ENCODE results near the gene HSPB8. TPM values are rescaled to one million over a fixed set of nuclear protein-coding genes. Genes with fewer than 3 reads are reported as not detected.
A peak's percentile ranks its signal among the peaks of the same experiment; 100 is the strongest.
"Not testable (repeated sequence)": the region's sequence is repeated elsewhere in the genome, so short reads cannot be mapped to it uniquely, and the experiment has no call there.

HSPB8 gene
- total RNA-seq, 1 experiment from 2014 or later, result 15.8 TPM

GRCh38 chr12:119206348-119207062 is 27.8 kb downstream of the HSPB8 start:
- Histone ChIP-seq H3K4me3 (ENCODE audit: insufficient read depth, low read depth, low read length) (no peak overlapping the region), H3K36me3 (replicated peaks; ENCODE audit: control insufficient read depth, insufficient read depth, low read length) (no peaks in the 10 kb centered on the region), H3K27me3 (ENCODE audit: control insufficient read depth, insufficient read depth, low read length) (no peaks in the 10 kb centered on the region)
- DNase-seq, result no peak

GRCh38 chr12:119207063-119207560 is 28.4 kb downstream of the HSPB8 start:
- no peak for DNase-seq
- H3K4me3 ChIP-seq (ENCODE audit: insufficient read depth, low read depth, low read length), result no peak overlapping the region
- H3K27me3 ChIP-seq (ENCODE audit: control insufficient read depth, insufficient read depth, low read length), result no peaks in the 10 kb centered on the region
- H3K36me3 ChIP-seq (replicated peaks; ENCODE audit: control insufficient read depth, insufficient read depth, low read length), result no peaks in the 10 kb centered on the region

- no peak for DNase-seq
- no peaks in the 10 kb centered on the region for H3K27me3 ChIP-seq (ENCODE audit: control insufficient read depth, insufficient read depth, low read length)
- no peak overlapping the region for H3K4me3 ChIP-seq (ENCODE audit: insufficient read depth, low read depth, low read length)
- H3K36me3 ChIP-seq (replicated peaks; ENCODE audit: control insufficient read depth, insufficient read depth, low read length), result no peaks in the 10 kb centered on the region
These were observed 29.9 kb downstream of the HSPB8 start for GRCh38 chr12:119208626-119209061.

GRCh38 chr12:119211884-119212283 is 33.2 kb downstream of the HSPB8 start:
- H3K27me3 ChIP-seq (ENCODE audit: control insufficient read depth, insufficient read depth, low read length), result no peaks in the 10 kb centered on the region

GRCh38 chr12:119216084-119216483 is 37.4 kb downstream of the HSPB8 start:
- DNase-seq, result no peak
- H3K4me3 ChIP-seq (ENCODE audit: insufficient read depth, low read depth, low read length), result no peak overlapping the region
- no peaks in the 10 kb centered on the region for H3K27me3 ChIP-seq (ENCODE audit: control insufficient read depth, insufficient read depth, low read length)
- H3K36me3 ChIP-seq (replicated peaks; ENCODE audit: control insufficient read depth, insufficient read depth, low read length), result no peaks in the 10 kb centered on the region

More at GRCh38 chr12:119211884-119212283, 33.2 kb downstream of the HSPB8 start:
- no peak for DNase-seq
- Histone ChIP-seq H3K36me3 (replicated peaks; ENCODE audit: control insufficient read depth, insufficient read depth, low read length) (no peaks in the 10 kb centered on the region), H3K4me3 (ENCODE audit: insufficient read depth, low read depth, low read length) (no peak overlapping the region)

DNA sequence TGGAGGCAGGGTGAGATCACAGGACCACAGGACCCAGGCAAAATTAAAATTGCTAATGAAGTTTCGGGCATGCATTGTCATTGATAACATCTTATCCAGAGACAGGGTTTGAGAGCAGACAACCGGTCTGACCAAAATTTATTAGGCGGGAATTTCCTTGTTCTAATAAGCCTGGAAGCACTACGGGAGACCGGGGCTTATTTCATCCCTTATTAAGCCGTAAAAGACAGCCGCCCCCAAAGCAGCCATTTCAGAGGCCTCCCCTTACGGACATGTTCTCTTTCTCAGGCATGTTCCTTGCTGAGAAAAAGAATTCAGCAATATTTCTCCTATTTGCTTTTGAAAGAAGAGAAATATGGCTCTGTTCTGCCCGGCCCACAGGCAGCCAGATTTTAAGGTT is 40.1 kb downstream of the HSPB8 start:
- not testable (repeated sequence) for DNase-seq; H3K27me3 ChIP-seq (ENCODE audit: control insufficient read depth, insufficient read depth, low read length); H3K4me3 ChIP-seq (ENCODE audit: insufficient read depth, low read depth, low read length); H3K36me3 ChIP-seq (replicated peaks; ENCODE audit: control insufficient read depth, insufficient read depth, low read length)

DNA sequence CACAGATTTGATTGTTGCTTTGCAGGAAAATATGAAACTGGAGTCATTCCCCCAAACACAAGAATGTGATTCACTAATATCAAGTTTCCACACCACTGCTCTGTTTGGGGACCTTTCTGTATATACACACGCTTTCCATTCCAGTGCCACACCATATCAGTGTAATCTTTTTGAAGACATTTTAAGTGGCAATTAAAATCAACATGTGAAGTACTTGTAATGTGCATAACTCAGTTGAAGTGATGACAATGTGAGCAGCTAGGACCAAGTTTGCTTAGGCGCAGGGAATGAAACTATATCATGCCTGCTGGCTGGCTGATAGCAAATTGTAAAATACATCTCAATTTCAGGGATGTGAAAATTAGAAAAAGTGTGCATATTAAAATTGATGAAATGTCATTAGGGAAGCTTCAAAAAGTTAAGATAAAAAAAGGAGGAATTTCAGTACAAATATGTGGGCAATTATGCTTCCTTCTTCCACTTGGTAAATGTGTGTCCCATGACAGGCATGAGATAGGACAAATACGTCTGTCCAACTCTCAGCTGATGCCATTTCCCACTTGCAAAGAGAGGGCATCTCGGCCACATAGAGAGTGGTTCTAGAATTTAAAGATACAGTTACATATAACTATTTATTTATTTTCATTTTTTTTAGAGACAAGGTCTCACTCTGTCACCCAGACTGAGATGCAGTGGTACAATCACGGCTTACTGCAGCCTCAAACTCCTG is 43.7 kb downstream of the HSPB8 start:
- DNase-seq, result no peak
- no peaks in the 10 kb centered on the region for H3K36me3 ChIP-seq (replicated peaks; ENCODE audit: control insufficient read depth, insufficient read depth, low read length)

GRCh38 chr12:119225454-119225853 is 46.7 kb downstream of the HSPB8 start:
- Histone ChIP-seq H3K4me3 (ENCODE audit: insufficient read depth, low read depth, low read length) (no peak overlapping the region), H3K27me3 (ENCODE audit: control insufficient read depth, insufficient read depth, low read length) (no peaks in the 10 kb centered on the region), H3K36me3 (replicated peaks; ENCODE audit: control insufficient read depth, insufficient read depth, low read length) (no peaks in the 10 kb centered on the region)
- no peak for DNase-seq

More for the DNA sequence above, 43.7 kb downstream of the HSPB8 start:
- Histone ChIP-seq H3K27me3 (ENCODE audit: control insufficient read depth, insufficient read depth, low read length) (no peaks in the 10 kb centered on the region), H3K4me3 (ENCODE audit: insufficient read depth, low read depth, low read length) (no peak overlapping the region)

DNA sequence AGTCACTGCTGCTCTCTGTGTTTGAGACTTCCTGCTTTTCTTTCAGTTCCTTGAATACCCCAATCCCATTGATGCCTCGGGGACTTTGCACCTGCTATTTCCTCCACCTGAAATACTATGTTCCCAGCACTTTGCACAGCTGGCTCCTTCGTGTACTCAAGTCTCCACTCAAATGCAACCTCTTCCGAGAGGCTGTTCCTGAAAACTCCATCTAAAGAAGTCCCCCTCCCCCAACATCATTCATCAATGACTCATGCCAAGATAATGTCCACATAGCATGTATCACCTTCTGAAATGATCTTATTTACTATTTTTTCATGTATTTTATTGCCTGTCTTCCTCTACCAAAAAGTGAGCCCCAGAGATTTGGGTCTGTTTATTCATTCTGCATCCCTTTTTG is 48.6 kb downstream of the HSPB8 start:
- no peaks in the 10 kb centered on the region for H3K36me3 ChIP-seq (replicated peaks; ENCODE audit: control insufficient read depth, insufficient read depth, low read length)
- no peak overlapping the region for H3K4me3 ChIP-seq (ENCODE audit: insufficient read depth, low read depth, low read length)
- H3K27me3 ChIP-seq (ENCODE audit: control insufficient read depth, insufficient read depth, low read length), result no peaks in the 10 kb centered on the region
- no peak for DNase-seq

DNA sequence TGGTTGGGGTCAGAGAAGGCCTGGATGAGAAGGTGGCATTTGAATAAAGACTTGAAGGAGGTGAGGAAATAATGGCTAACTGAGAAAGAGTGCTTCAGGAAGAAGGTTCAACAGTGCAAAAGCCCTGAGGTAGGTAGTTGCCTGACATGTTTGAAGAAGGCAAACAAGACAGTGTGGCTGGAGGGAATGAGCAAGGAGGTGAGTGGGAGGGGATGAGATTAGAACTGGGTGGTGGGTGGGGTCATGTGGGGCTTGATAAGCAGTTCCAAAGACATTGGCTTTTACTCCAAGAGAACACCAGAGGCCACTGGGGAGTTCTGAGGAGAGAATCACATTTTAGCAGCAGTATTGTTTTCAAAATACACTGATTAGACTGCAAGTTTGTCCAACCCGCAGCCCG is 50.5 kb downstream of the HSPB8 start:
- DNase-seq, result no peak
- Histone ChIP-seq H3K4me3 (ENCODE audit: insufficient read depth, low read depth, low read length) (no peak overlapping the region), H3K27me3 (ENCODE audit: control insufficient read depth, insufficient read depth, low read length) (no peaks in the 10 kb centered on the region)

GRCh38 chr12:119229837-119230236 is 51.1 kb downstream of the HSPB8 start:
- Histone ChIP-seq H3K36me3 (replicated peaks; ENCODE audit: control insufficient read depth, insufficient read depth, low read length) (no peaks in the 10 kb centered on the region), H3K4me3 (ENCODE audit: insufficient read depth, low read depth, low read length) (peak overlapping the region; percentile 8; the same call in 1 of the 2 replicates), H3K27me3 (ENCODE audit: control insufficient read depth, insufficient read depth, low read length) (no peaks in the 10 kb centered on the region)
- peak; percentile 67 for DNase-seq

More for the DNA sequence above, 50.5 kb downstream of the HSPB8 start:
- no peaks in the 10 kb centered on the region for H3K36me3 ChIP-seq (replicated peaks; ENCODE audit: control insufficient read depth, insufficient read depth, low read length)

GRCh38 chr12:119230807-119231206 is 52.1 kb downstream of the HSPB8 start:
- no peaks in the 10 kb centered on the region for H3K27me3 ChIP-seq (ENCODE audit: control insufficient read depth, insufficient read depth, low read length)
- H3K36me3 ChIP-seq (replicated peaks; ENCODE audit: control insufficient read depth, insufficient read depth, low read length), result no peaks in the 10 kb centered on the region
- H3K4me3 ChIP-seq (ENCODE audit: insufficient read depth, low read depth, low read length), result no peak overlapping the region

DNA sequence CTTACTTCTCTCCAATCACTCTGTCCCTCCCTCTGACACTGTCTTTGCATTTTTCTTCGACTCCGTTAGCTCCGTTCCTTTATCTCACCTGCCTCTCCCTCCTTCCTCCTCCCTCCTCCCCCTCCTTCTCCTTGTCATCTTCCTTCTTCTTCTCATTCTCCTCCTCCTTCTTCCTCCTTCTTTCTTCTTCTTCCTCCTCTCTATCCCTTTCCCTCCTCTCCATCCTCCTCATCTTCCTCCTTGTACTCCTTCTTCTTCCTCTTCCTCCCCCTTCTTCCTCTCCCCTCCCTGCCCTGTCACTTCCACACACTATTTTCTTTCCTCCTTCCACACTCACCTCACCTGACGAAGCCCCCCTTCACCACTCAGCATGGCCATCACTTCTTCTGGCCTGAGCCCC is 53.0 kb downstream of the HSPB8 start:
- H3K27me3 ChIP-seq (ENCODE audit: control insufficient read depth, insufficient read depth, low read length), result no peaks in the 10 kb centered on the region
- no peak for DNase-seq
- H3K36me3 ChIP-seq (replicated peaks; ENCODE audit: control insufficient read depth, insufficient read depth, low read length), result no peaks in the 10 kb centered on the region
- H3K4me3 ChIP-seq (ENCODE audit: insufficient read depth, low read depth, low read length), result no peak overlapping the region

More at GRCh38 chr12:119230807-119231206, 52.1 kb downstream of the HSPB8 start:
- DNase-seq, result no peak

DNA sequence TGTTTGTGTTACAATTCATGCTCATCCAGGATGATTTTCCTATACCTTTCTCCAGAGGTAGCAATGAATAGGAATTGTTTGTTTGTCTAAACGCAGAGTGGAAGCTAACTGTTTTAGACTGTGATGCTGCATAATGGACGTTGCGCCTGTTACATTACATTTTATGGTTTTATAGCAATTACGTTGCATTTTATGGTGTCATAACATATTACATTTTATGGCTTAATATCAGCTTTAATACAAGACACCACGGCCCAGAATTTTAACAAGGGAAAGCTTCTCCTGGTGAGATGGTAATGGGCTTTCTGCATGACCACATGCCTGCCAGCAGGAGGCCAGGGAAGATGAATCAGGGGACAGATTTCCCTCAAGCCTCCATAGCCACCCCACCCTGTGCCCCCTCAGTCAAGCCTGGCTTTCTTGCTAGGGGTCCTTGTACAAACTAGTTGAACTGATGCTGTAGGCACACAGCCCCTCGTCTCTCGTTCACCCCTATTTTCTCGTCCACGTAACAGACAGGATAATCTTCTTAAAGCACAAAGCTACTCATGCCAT is 56.5 kb downstream of the HSPB8 start:
- H3K4me3 ChIP-seq (ENCODE audit: insufficient read depth, low read depth, low read length), result no peak overlapping the region
- no peaks in the 10 kb centered on the region for H3K36me3 ChIP-seq (replicated peaks; ENCODE audit: control insufficient read depth, insufficient read depth, low read length)
- no peaks in the 10 kb centered on the region for H3K27me3 ChIP-seq (ENCODE audit: control insufficient read depth, insufficient read depth, low read length)
- peak; percentile 27 for DNase-seq

DNA sequence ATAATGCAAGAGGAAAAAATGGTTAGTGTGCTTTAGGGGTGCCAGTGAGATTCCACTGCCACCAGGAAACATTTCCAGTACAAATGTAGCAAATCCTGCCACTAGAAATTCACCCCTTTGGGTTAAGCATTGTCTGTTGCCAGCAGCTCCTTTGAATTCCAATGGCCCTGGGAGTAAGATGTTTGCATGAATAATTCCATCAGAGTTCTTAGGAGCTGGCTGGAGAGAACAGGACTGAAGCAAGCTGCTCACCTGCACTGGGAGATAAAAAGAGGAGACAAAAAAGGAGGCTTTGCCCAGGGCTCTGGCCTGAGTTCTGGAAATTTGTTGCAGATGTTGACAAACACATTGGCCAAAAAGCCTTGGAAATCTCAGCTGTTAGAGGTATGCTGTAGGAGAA is 57.6 kb downstream of the HSPB8 start:
- Histone ChIP-seq H3K4me3 (ENCODE audit: insufficient read depth, low read depth, low read length) (no peak overlapping the region), H3K27me3 (ENCODE audit: control insufficient read depth, insufficient read depth, low read length) (no peaks in the 10 kb centered on the region), H3K36me3 (replicated peaks; ENCODE audit: control insufficient read depth, insufficient read depth, low read length) (no peaks in the 10 kb centered on the region)
- DNase-seq, result peak; percentile 27

All from H7 (cell line).